ENCODE measurements around the gene HS3ST6.

GRCh38 chr16:1865902-1866690, 52.1 kb downstream of the HS3ST6 start:
- TF ChIP-seq MXI1 (IDR thresholded peaks at IDR 0.05; ENCODE audit: low read depth, low read length) (no peak), CTCF (IDR thresholded peaks at IDR 0.05) (no peak), POLR2AphosphoS5 (IDR thresholded peaks at IDR 0.05; ENCODE audit: low read depth, low read length) (no peak), RFX5 (IDR thresholded peaks at IDR 0.05; ENCODE audit: low read length) (no peak), SMC3 (IDR thresholded peaks at IDR 0.05; ENCODE audit: low read depth, low read length) (no peak), TAF1 (IDR thresholded peaks at IDR 0.05; ENCODE audit: borderline replicate concordance, low read depth, low read length) (no peak), EP300 (IDR thresholded peaks at IDR 0.05; ENCODE audit: borderline replicate concordance in 1 of 2, low read depth in 1 of 2, low read length in 1 of 2) (no peak), PBX3 (IDR thresholded peaks at IDR 0.05) (no peak), EZH2phosphoT487 (IDR thresholded peaks at IDR 0.05; ENCODE audit: borderline replicate concordance, low read depth) (no peak)
- TF ChIP-seq, protein P1, sequence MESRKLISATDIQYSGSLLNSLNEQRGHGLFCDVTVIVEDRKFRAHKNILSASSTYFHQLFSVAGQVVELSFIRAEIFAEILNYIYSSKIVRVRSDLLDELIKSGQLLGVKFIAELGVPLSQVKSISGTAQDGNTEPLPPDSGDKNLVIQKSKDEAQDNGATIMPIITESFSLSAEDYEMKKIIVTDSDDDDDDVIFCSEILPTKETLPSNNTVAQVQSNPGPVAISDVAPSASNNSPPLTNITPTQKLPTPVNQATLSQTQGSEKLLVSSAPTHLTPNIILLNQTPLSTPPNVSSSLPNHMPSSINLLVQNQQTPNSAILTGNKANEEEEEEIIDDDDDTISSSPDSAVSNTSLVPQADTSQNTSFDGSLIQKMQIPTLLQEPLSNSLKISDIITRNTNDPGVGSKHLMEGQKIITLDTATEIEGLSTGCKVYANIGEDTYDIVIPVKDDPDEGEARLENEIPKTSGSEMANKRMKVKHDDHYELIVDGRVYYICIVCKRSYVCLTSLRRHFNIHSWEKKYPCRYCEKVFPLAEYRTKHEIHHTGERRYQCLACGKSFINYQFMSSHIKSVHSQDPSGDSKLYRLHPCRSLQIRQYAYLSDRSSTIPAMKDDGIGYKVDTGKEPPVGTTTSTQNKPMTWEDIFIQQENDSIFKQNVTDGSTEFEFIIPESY (IDR thresholded peaks at IDR 0.05; ENCODE audit: borderline replicate concordance, low read depth), result no peak
- TF ChIP-seq, protein P2, sequence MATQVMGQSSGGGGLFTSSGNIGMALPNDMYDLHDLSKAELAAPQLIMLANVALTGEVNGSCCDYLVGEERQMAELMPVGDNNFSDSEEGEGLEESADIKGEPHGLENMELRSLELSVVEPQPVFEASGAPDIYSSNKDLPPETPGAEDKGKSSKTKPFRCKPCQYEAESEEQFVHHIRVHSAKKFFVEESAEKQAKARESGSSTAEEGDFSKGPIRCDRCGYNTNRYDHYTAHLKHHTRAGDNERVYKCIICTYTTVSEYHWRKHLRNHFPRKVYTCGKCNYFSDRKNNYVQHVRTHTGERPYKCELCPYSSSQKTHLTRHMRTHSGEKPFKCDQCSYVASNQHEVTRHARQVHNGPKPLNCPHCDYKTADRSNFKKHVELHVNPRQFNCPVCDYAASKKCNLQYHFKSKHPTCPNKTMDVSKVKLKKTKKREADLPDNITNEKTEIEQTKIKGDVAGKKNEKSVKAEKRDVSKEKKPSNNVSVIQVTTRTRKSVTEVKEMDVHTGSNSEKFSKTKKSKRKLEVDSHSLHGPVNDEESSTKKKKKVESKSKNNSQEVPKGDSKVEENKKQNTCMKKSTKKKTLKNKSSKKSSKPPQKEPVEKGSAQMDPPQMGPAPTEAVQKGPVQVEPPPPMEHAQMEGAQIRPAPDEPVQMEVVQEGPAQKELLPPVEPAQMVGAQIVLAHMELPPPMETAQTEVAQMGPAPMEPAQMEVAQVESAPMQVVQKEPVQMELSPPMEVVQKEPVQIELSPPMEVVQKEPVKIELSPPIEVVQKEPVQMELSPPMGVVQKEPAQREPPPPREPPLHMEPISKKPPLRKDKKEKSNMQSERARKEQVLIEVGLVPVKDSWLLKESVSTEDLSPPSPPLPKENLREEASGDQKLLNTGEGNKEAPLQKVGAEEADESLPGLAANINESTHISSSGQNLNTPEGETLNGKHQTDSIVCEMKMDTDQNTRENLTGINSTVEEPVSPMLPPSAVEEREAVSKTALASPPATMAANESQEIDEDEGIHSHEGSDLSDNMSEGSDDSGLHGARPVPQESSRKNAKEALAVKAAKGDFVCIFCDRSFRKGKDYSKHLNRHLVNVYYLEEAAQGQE (IDR thresholded peaks at IDR 0.05; ENCODE audit: low read depth, low read length), result no peak

All from SK-N-SH (cell line).